K562 (cell line): ENCODE results near the gene THADA. TPM values are rescaled to one million over a fixed set of nuclear protein-coding genes. Genes with fewer than 3 reads are reported as not detected.

Experiments used
- ARNT ChIP-seq, 2 experiments: fragments of 450-650 bp; IDR thresholded peaks; 2 replicates each; pipeline ENCODE4 v1.6.1; 2016; ENCODE audit warnings: mild to moderate bottlenecking in 1 of 2
- ATF7 ChIP-seq: fragments of 450-650 bp; IDR thresholded peaks from 2 replicates; pipeline ENCODE4 v1.7.1; 2014; ENCODE audit warnings: mild to moderate bottlenecking, moderate library complexity
- BRD4 ChIP-seq: fragments of 200-600 bp; sonication (generic); IDR thresholded peaks from 2 replicates; pipeline ENCODE4 v1.6.1; 2017; ENCODE audit warnings: inconsistent platforms
- CHCHD3 ChIP-seq: fragments of 250-450 bp; sonication (Bioruptor Pico); IDR thresholded peaks from 2 replicates; pipeline ENCODE4 v2.1.2; 2022; ENCODE audit warnings: mild to moderate bottlenecking
- EZH2 ChIP-seq: IDR thresholded peaks from 2 replicates; pipeline ENCODE4 v1.6.1; 2012; ENCODE audit warnings: low read depth, mild to moderate bottlenecking, inconsistent platforms, low read length, borderline replicate concordance
- FOXK1 ChIP-seq: sonication (generic); formaldehyde crosslinking; IDR thresholded peaks from 2 replicates; pipeline ENCODE4 v1.8.0; 2022; ENCODE audit warnings: missing genetic modification reagents, mild to moderate bottlenecking, borderline replicate concordance
- IFI16 ChIP-seq: fragments of 250-450 bp; sonication (Bioruptor Pico); IDR thresholded peaks from 2 replicates; pipeline ENCODE4 v2.1.2; 2022; ENCODE audit warnings: mild to moderate bottlenecking, inconsistent platforms
- IRF2 ChIP-seq: sonication (generic); formaldehyde crosslinking; IDR thresholded peaks from 2 replicates; pipeline ENCODE4 v1.8.1; 2022; ENCODE audit warnings: mild to moderate bottlenecking, missing genetic modification reagents
- JUN ChIP-seq, 2 experiments: sonication (generic) in 1 of 2; formaldehyde crosslinking in 1 of 2; IDR thresholded peaks; 2 replicates each; pipeline versions ENCODE4 v1.6.1 to v1.8.0; 2012 to 2022; ENCODE audit warnings: borderline replicate concordance in 2 of 2, mild to moderate bottlenecking in 2 of 2, improper control_type of control experiment in 1 of 2, low read depth in 1 of 2, low read length in 1 of 2, missing genetic modification reagents in 1 of 2
- LEF1 ChIP-seq: fragments of 450-650 bp; IDR thresholded peaks from 2 replicates; pipeline ENCODE4 v1.6.1; 2016; ENCODE audit warnings: mild to moderate bottlenecking
- MAZ ChIP-seq, 2 experiments: fragments of 450-650 bp in 1 of 2; sonication (generic) in 1 of 2; formaldehyde crosslinking; IDR thresholded peaks in 1 of 2; conservative IDR thresholded peaks in 1 of 2; 2 replicates each; pipeline versions ENCODE4 v1.4.0 to v1.5.0; 2020; ENCODE audit warnings: mild to moderate bottlenecking in 1 of 2, missing genetic modification reagents in 1 of 2
- MBD2 ChIP-seq: sonication (generic); IDR thresholded peaks from 2 replicates; pipeline ENCODE4 v1.6.1; 2016; ENCODE audit warnings: low read depth, borderline replicate concordance
- NBN ChIP-seq: fragments of 450-650 bp; IDR thresholded peaks from 2 replicates; pipeline ENCODE4 v1.6.1; 2016; ENCODE audit warnings: low read depth, mild to moderate bottlenecking
- NFATC3 ChIP-seq: fragments of 450-650 bp; IDR thresholded peaks from 2 replicates; pipeline ENCODE4 v1.6.1; 2017; ENCODE audit warnings: mild to moderate bottlenecking
- NFRKB ChIP-seq: fragments of 450-650 bp; IDR thresholded peaks from 2 replicates; pipeline ENCODE4 v1.6.1; 2016; ENCODE audit warnings: low read depth
- POLR2AphosphoS2 ChIP-seq: IDR thresholded peaks from 2 replicates; pipeline ENCODE4 v1.6.1; 2012; ENCODE audit warnings: low read length, improper control_type of control experiment
- PRPF4 ChIP-seq: fragments of 200-400 bp; formaldehyde crosslinking; IDR thresholded peaks from one replicate; pipeline ENCODE4 v1.6.1; 2017; ENCODE audit warnings: low read length, low read depth, mild to moderate bottlenecking; ENCODE audit not compliant: insufficient read depth, poor library complexity, severe bottlenecking
- RBM14 ChIP-seq: fragments of 200-400 bp; formaldehyde crosslinking; IDR thresholded peaks from 2 replicates; pipeline ENCODE4 v1.6.1; 2018; ENCODE audit warnings: low read depth, mild to moderate bottlenecking, low read length, moderate library complexity, borderline replicate concordance; ENCODE audit not compliant: insufficient read depth
- STAG1 ChIP-seq: sonication (generic); formaldehyde crosslinking; IDR thresholded peaks from 2 replicates; pipeline ENCODE4 v1.5.0; 2020; ENCODE audit warnings: missing genetic modification reagents, borderline replicate concordance
- polyA plus RNA-seq, 8 experiments: library from polyadenylated mRNA; depleted of rRNA in 4 of 8; stranded (reverse) in 5 of 8; unstranded in 3 of 8; fragments of >200 nt; fragmentation: Nextera tagmentation in 2 of 8; fragmentation: Illumina TruSeq in 1 of 8; extraction: Ambion mirVana in 2 of 8; extraction: Trizol in 1 of 8; gene quantifications; 2 replicates each; pipeline versions ENCODE4 v1.2.1 to v1.2.3, GENCODE V29; 2011 to 2014; ENCODE audit warnings: inconsistent platforms in 1 of 8, missing spikeins in 1 of 8
- total RNA-seq, 7 experiments: library from RNA; depleted of rRNA in 6 of 7; stranded (reverse); fragments of >200 nt in 6 of 7; fragmentation: Illumina TruSeq in 2 of 7; extraction: Trizol in 2 of 7; gene quantifications; 2 replicates each; pipeline versions ENCODE4 v1.2.1 to v1.2.3, GENCODE V29; 2011 to 2021; ENCODE audit warnings: low replicate concordance in 1 of 7
- TF ChIP-seq, protein P1 (sequence below): fragments of 450-650 bp; formaldehyde crosslinking; IDR thresholded peaks from 2 replicates; pipeline ENCODE4 v1.4.0; 2020; ENCODE audit warnings: mild to moderate bottlenecking, moderate library complexity
- TF ChIP-seq, protein P2 (sequence below): fragments of 150-350 bp; conservative IDR thresholded peaks from 2 replicates; pipeline ENCODE4 v1.6.1; 2014; ENCODE audit warnings: low read length
- TF ChIP-seq, protein P3 (sequence below): fragments of 450-650 bp; IDR thresholded peaks from 2 replicates; pipeline ENCODE4 v1.6.1; 2018; ENCODE audit warnings: mild to moderate bottlenecking, low read depth; ENCODE audit not compliant: partially characterized antibody

Gene THADA
- total and polyA plus RNA-seq, 9 of the 15 experiments (the other 6 are each of a cell fraction or from before 2014, with no cell fraction given), result 17.8 to 34.7 (median 31.9) TPM

DNA sequence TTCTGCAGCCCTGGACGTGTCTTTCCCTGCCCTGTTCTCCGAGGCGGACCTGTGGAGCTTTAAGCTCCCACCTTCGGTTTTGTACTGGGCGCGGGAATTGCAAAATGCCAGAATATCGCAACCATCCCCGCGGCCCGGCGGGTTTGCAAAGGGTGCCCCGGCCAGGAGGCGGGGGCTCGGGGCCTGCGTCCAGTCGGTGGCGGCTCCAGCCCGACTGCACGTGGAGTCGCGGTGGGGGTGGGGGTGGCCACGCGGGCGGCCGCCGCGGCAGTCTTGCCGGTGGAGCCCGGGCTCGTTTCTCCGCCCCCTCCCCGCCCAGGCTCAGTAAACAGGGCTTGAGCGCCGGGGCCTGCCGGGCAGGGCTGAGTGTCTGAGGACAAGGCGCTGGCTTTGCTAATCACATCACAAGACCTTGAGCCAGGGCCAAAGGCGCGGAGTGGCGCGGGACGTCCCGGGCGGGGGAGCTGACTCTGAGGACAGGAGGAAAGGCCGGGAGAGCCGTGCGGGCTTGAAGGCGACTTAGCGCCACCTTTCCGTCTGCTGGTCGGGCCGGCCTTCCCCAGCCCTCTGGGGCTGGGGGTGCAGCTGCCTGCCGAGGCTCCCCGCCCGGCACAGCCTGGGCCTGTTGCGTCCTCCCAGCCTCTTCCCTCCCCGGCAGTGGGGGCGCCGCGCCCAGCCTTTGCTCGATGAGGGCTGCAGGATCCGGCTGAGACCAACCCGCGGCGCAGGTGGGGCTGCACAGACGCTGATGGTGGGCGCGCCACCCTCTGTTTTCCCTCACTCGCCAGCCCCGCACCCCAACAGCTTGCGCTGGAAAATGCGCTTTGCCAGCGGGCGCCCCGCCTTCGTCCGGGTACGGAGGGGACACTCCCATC is 368.6 kb downstream of the THADA start (continued):
- TF ChIP-seq, protein P1, sequence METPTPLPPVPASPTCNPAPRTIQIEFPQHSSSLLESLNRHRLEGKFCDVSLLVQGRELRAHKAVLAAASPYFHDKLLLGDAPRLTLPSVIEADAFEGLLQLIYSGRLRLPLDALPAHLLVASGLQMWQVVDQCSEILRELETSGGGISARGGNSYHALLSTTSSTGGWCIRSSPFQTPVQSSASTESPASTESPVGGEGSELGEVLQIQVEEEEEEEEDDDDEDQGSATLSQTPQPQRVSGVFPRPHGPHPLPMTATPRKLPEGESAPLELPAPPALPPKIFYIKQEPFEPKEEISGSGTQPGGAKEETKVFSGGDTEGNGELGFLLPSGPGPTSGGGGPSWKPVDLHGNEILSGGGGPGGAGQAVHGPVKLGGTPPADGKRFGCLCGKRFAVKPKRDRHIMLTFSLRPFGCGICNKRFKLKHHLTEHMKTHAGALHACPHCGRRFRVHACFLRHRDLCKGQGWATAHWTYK (CRISPR knock-in tag), result peak; percentile 76; the same call in 1 of the 2 replicates
- peak; percentile 50; the same call in 1 of the 2 replicates for TF ChIP-seq POLR2AphosphoS2
- peak; percentile 41 for TF ChIP-seq ATF7
- 0 out of 2 replicates have a peak, but pooled peaks have one; percentile 34 for TF ChIP-seq LEF1
- TF ChIP-seq, protein P2, sequence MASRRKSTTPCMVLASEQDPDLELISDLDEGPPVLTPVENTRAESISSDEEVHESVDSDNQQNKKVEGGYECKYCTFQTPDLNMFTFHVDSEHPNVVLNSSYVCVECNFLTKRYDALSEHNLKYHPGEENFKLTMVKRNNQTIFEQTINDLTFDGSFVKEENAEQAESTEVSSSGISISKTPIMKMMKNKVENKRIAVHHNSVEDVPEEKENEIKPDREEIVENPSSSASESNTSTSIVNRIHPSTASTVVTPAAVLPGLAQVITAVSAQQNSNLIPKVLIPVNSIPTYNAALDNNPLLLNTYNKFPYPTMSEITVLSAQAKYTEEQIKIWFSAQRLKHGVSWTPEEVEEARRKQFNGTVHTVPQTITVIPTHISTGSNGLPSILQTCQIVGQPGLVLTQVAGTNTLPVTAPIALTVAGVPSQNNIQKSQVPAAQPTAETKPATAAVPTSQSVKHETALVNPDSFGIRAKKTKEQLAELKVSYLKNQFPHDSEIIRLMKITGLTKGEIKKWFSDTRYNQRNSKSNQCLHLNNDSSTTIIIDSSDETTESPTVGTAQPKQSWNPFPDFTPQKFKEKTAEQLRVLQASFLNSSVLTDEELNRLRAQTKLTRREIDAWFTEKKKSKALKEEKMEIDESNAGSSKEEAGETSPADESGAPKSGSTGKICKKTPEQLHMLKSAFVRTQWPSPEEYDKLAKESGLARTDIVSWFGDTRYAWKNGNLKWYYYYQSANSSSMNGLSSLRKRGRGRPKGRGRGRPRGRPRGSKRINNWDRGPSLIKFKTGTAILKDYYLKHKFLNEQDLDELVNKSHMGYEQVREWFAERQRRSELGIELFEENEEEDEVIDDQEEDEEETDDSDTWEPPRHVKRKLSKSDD, result no peak
- TF ChIP-seq ARNT (IDR thresholded peaks at IDR 0.05), result no peak
- TF ChIP-seq MAZ (CRISPR knock-in tag; conservative IDR thresholded peaks at IDR 0.05 in 1 of 2, IDR thresholded peaks at IDR 0.05 in 1 of 2), result peak; percentile 22 to 45; a peak in 3 of 4 replicates
- no peak for TF ChIP-seq IRF2
- no peak for TF ChIP-seq NFATC3
- TF ChIP-seq RBM14, result peak; percentile 69
- TF ChIP-seq, protein P3, sequence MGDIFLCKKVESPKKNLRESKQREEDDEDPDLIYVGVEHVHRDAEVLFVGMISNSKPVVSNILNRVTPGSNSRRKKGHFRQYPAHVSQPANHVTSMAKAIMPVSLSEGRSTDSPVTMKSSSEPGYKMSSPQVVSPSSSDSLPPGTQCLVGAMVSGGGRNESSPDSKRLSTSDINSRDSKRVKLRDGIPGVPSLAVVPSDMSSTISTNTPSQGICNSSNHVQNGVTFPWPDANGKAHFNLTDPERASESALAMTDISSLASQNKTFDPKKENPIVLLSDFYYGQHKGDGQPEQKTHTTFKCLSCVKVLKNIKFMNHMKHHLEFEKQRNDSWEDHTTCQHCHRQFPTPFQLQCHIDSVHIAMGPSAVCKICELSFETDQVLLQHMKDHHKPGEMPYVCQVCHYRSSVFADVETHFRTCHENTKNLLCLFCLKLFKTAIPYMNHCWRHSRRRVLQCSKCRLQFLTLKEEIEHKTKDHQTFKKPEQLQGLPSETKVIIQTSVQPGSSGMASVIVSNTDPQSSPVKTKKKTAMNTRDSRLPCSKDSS, result no peak
- TF ChIP-seq EZH2, result no peak
- no peak for TF ChIP-seq PRPF4
- TF ChIP-seq MBD2, result no peak; the same call in 1 of the 2 replicates
- TF ChIP-seq STAG1 (CRISPR knock-in tag), result peak; percentile 34
- TF ChIP-seq IFI16 (CRISPR knock-in tag), result no peak
- peak; percentile 82 for TF ChIP-seq NFRKB
- no peak; the same call in 1 of the 2 replicates for TF ChIP-seq NBN
- TF ChIP-seq CHCHD3, result no peak
- 0 out of 2 replicates have a peak, but pooled peaks have one; percentile 29 for TF ChIP-seq JUN (IDR thresholded peaks at IDR 0.05; ENCODE audit: borderline replicate concordance, low read depth, low read length)
- TF ChIP-seq JUN (CRISPR knock-in tag; IDR thresholded peaks at IDR 0.05; ENCODE audit: borderline replicate concordance), result no peak
- TF ChIP-seq FOXK1, result 0 out of 2 replicates have a peak, but pooled peaks have one; percentile 54
- peak; percentile 92 for TF ChIP-seq BRD4
